HepG2 (cell line): ENCODE measurements around the gene CSKMT. TPM values are rescaled to one million over a fixed set of nuclear protein-coding genes. Genes with fewer than 3 reads are reported as not detected.
A peak's percentile ranks its signal among the peaks of the same experiment; 100 is the strongest.

Source experiments
- ESRRA ChIP-seq: sonication (generic); formaldehyde crosslinking; IDR thresholded peaks from 2 replicates; pipeline ENCODE4 v1.5.1; 2020; ENCODE audit warnings: mild to moderate bottlenecking, low read depth, missing genetic modification reagents
- KDM6A ChIP-seq: IDR thresholded peaks from 2 replicates; pipeline ENCODE4 v1.6.1; 2016; ENCODE audit warnings: low read depth
- MTF1 ChIP-seq: sonication (generic); formaldehyde crosslinking; IDR thresholded peaks from 2 replicates; pipeline ENCODE4 v1.5.0; 2020; ENCODE audit warnings: missing genetic modification reagents
- MXD4 ChIP-seq: IDR thresholded peaks from 2 replicates; pipeline ENCODE4 v1.6.1; 2016; ENCODE audit warnings: mild to moderate bottlenecking, missing biosample characterization, missing genetic modification reagents
- MYC ChIP-seq: sonication (generic); formaldehyde crosslinking; IDR thresholded peaks from 2 replicates; pipeline ENCODE4 v1.9.0; 2021; ENCODE audit warnings: missing genetic modification reagents, borderline replicate concordance
- NAIF1 ChIP-seq: sonication (generic); formaldehyde crosslinking; IDR thresholded peaks from 2 replicates; pipeline ENCODE4 v1.5.0; 2020; ENCODE audit warnings: mild to moderate bottlenecking, missing genetic modification reagents, borderline replicate concordance
- NFYB ChIP-seq: sonication (generic); formaldehyde crosslinking; IDR thresholded peaks from 2 replicates; pipeline ENCODE4 v1.4.0; 2020; ENCODE audit warnings: missing genetic modification reagents
- NONO ChIP-seq, 2 experiments: fragments of 450-650 bp in 1 of 2; sonication (generic) in 1 of 2; formaldehyde crosslinking in 1 of 2; IDR thresholded peaks in 1 of 2; conservative IDR thresholded peaks in 1 of 2; 2 replicates each; pipeline versions ENCODE4 v1.6.1 to v1.8.0; 2017 to 2022; ENCODE audit warnings: mild to moderate bottlenecking in 1 of 2, missing genetic modification reagents in 1 of 2, moderate library complexity in 1 of 2
- ONECUT2 ChIP-seq: sonication (generic); formaldehyde crosslinking; IDR thresholded peaks from 2 replicates; pipeline ENCODE4 v1.4.0; 2020; ENCODE audit warnings: missing genetic modification reagents
- PHF5A ChIP-seq: IDR thresholded peaks from one replicate; pipeline ENCODE4 v1.6.1; 2018; ENCODE audit warnings: low read depth, missing genetic modification reagents; ENCODE audit not compliant: unreplicated experiment
- SRSF4 ChIP-seq: fragments of 200-400 bp; formaldehyde crosslinking; IDR thresholded peaks from one replicate; pipeline ENCODE4 v1.6.1; 2018; ENCODE audit warnings: mild to moderate bottlenecking, low read depth, low read length, moderate library complexity; ENCODE audit not compliant: poor library complexity, severe bottlenecking
- TGIF2 ChIP-seq: IDR thresholded peaks from 2 replicates; pipeline ENCODE4 v1.6.1; 2016; ENCODE audit warnings: control low read depth, missing compliant biosample characterization
- THAP11 ChIP-seq: IDR thresholded peaks from 2 replicates; pipeline ENCODE4 v1.6.1; 2016; ENCODE audit warnings: missing biosample characterization, missing genetic modification reagents
- ZFAT ChIP-seq: sonication (generic); formaldehyde crosslinking; conservative IDR thresholded peaks from 2 replicates; pipeline ENCODE4 v1.8.1; 2023; ENCODE audit warnings: missing genetic modification reagents, inconsistent platforms
- ZFP36L2 ChIP-seq: sonication (generic); formaldehyde crosslinking; IDR thresholded peaks from 2 replicates; pipeline ENCODE4 v1.4.0; 2020; ENCODE audit warnings: missing genetic modification reagents
- ZNF24 ChIP-seq: fragments of 450-650 bp; IDR thresholded peaks from 2 replicates; pipeline ENCODE4 v1.6.1; 2017; ENCODE audit warnings: antibody characterized with exemption, mild to moderate bottlenecking
- ZNF260 ChIP-seq: sonication (generic); formaldehyde crosslinking; IDR thresholded peaks from 2 replicates; pipeline ENCODE4 v1.4.0; 2020; ENCODE audit warnings: missing genetic modification reagents, low read depth, mild to moderate bottlenecking, borderline replicate concordance
- ZNF773 ChIP-seq: sonication (generic); formaldehyde crosslinking; IDR thresholded peaks from 2 replicates; pipeline ENCODE4 v1.4.0; 2020; ENCODE audit warnings: missing genetic modification reagents, borderline replicate concordance
- polyA plus RNA-seq, 8 experiments: library from polyadenylated mRNA; depleted of rRNA in 3 of 8; stranded (reverse) in 7 of 8; unstranded in 1 of 8; fragments of >200 nt; fragmentation: Illumina TruSeq in 4 of 8; extraction: Trizol in 4 of 8; gene quantifications; 2 replicates each; pipeline versions ENCODE4 v1.2.1 to v1.2.3, GENCODE V29; 2011 to 2016; ENCODE audit warnings: low read depth in 4 of 8, missing spikeins in 1 of 8, mixed read lengths in 1 of 8; ENCODE audit not compliant: insufficient read depth in 1 of 8
- total RNA-seq, 5 experiments: library from RNA; depleted of rRNA; stranded (reverse); fragments of >200 nt; fragmentation: Illumina TruSeq; extraction: Trizol; gene quantifications; 2 replicates each; pipeline ENCODE4 v1.2.3, GENCODE V29; 2016; ENCODE audit warnings: low read depth in 1 of 5
- TF ChIP-seq, protein P1 (sequence below): sonication (generic); formaldehyde crosslinking; IDR thresholded peaks from 2 replicates; pipeline ENCODE4; 2020; ENCODE audit warnings: missing genetic modification reagents, mild to moderate bottlenecking, borderline replicate concordance
- TF ChIP-seq, protein P2 (sequence below): sonication (generic); formaldehyde crosslinking; IDR thresholded peaks from 2 replicates; pipeline ENCODE4 v1.4.0; 2020; ENCODE audit warnings: missing genetic modification reagents, mild to moderate bottlenecking, borderline replicate concordance
- TF ChIP-seq, protein P3 (sequence below): sonication (generic); formaldehyde crosslinking; IDR thresholded peaks from 2 replicates; pipeline ENCODE4 v1.4.0; 2020; ENCODE audit warnings: missing genetic modification reagents, borderline replicate concordance

CSKMT gene
- total and polyA plus RNA-seq, 2 of the 13 experiments (the other 11 are each of a cell fraction or from before 2014, with no cell fraction given): 7.6 to 31.8 TPM

DNA sequence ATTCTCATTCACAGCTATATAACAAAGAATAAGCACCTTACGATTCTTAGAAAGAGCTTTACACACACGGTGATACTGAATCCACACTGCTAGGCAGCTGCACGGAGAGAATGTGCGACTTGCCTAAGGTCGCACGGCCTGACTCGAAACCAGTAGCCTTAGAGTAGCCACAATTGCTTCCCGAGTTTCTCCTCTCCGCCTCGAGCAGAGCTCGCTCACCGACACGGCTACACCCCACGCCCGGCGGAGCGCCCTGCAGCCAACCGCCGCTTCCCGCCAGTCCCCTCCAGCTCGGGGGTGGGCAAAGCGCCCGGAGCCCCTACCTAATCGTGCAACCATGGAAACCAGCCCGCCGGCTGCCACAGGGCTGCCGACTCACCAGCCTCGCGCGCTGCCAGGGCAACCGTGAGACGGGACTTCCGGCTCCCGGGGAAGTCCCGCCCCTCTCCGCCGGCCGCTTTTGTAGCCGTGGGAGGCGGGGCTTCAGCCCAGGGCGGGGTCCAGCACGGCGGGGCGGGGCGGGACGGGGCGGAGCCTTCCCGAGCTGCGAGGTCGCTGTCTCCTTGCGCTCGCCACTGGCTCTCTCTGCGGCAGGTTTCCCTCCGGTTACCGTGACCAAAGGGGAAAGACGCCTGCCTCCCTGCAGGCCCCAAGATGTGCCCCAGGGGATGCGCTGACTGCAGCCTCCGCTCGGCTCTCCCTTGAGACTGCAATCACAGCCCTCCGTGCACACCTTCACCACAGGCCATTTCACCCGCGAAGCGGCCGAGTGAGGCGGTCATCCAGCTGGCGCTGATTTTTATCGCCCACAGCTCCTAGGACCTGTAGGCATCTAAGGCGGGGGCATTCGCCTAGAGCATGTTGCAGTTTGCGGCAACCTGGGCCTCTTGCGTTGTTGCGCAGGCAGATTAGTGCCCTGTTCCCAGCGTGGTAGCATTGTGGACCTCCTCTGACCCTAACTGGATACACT, 41.1 kb downstream of the CSKMT start (continued):
- TF ChIP-seq, protein P1, sequence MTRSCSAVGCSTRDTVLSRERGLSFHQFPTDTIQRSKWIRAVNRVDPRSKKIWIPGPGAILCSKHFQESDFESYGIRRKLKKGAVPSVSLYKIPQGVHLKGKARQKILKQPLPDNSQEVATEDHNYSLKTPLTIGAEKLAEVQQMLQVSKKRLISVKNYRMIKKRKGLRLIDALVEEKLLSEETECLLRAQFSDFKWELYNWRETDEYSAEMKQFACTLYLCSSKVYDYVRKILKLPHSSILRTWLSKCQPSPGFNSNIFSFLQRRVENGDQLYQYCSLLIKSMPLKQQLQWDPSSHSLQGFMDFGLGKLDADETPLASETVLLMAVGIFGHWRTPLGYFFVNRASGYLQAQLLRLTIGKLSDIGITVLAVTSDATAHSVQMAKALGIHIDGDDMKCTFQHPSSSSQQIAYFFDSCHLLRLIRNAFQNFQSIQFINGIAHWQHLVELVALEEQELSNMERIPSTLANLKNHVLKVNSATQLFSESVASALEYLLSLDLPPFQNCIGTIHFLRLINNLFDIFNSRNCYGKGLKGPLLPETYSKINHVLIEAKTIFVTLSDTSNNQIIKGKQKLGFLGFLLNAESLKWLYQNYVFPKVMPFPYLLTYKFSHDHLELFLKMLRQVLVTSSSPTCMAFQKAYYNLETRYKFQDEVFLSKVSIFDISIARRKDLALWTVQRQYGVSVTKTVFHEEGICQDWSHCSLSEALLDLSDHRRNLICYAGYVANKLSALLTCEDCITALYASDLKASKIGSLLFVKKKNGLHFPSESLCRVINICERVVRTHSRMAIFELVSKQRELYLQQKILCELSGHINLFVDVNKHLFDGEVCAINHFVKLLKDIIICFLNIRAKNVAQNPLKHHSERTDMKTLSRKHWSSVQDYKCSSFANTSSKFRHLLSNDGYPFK (CRISPR knock-in tag): no peak
- TF ChIP-seq, protein P2, sequence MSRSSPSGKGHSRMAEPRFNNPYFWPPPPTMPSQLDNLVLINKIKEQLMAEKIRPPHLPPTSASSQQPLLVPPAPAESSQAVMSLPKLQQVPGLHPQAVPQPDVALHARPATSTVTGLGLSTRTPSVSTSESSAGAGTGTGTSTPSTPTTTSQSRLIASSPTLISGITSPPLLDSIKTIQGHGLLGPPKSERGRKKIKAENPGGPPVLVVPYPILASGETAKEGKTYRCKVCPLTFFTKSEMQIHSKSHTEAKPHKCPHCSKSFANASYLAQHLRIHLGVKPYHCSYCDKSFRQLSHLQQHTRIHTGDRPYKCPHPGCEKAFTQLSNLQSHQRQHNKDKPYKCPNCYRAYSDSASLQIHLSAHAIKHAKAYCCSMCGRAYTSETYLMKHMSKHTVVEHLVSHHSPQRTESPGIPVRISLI (CRISPR knock-in tag): no peak
- TF ChIP-seq ONECUT2 (CRISPR knock-in tag) (no peak), THAP11 (peak; percentile 69), ZNF773 (CRISPR knock-in tag) (no peak), MYC (CRISPR knock-in tag) (no peak), ZFAT (CRISPR knock-in tag) (no peak), TGIF2 (no peak), ESRRA (no peak), NAIF1 (no peak), PHF5A (CRISPR knock-in tag) (peak; percentile 33), MXD4 (CRISPR knock-in tag) (peak; percentile 63; the same call in 1 of the 2 replicates), NFYB (CRISPR knock-in tag) (0 out of 2 replicates have a peak, but pooled peaks have one; percentile 21), ZNF260 (no peak), KDM6A (no peak), SRSF4 (no peak), ZFP36L2 (CRISPR knock-in tag) (no peak), ZNF24 (no peak), NONO (IDR thresholded peaks at IDR 0.05) (no peak), NONO (CRISPR knock-in tag; conservative IDR thresholded peaks at IDR 0.05) (peak; percentile 76; the same call in 1 of the 2 replicates), MTF1 (CRISPR knock-in tag) (no peak)
- TF ChIP-seq, protein P3, sequence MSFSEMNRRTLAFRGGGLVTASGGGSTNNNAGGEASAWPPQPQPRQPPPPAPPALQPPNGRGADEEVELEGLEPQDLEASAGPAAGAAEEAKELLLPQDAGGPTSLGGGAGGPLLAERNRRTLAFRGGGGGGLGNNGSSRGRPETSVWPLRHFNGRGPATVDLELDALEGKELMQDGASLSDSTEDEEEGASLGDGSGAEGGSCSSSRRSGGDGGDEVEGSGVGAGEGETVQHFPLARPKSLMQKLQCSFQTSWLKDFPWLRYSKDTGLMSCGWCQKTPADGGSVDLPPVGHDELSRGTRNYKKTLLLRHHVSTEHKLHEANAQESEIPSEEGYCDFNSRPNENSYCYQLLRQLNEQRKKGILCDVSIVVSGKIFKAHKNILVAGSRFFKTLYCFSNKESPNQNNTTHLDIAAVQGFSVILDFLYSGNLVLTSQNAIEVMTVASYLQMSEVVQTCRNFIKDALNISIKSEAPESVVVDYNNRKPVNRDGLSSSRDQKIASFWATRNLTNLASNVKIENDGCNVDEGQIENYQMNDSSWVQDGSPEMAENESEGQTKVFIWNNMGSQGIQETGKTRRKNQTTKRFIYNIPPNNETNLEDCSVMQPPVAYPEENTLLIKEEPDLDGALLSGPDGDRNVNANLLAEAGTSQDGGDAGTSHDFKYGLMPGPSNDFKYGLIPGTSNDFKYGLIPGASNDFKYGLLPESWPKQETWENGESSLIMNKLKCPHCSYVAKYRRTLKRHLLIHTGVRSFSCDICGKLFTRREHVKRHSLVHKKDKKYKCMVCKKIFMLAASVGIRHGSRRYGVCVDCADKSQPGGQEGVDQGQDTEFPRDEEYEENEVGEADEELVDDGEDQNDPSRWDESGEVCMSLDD (CRISPR knock-in tag): no peak
